GM20431 (cell line): ENCODE data around the gene VIT.

Experiments
- in situ Hi-C: fragments of 300-500 bp; cut with MseI, MboI; formaldehyde crosslinking; loops from one replicate; pipeline ENCODE4 v1.15.0; 2020; ENCODE audit warnings: low sequenced_read_pairs; ENCODE audit not compliant: unreplicated experiment

Gene VIT

DNA sequence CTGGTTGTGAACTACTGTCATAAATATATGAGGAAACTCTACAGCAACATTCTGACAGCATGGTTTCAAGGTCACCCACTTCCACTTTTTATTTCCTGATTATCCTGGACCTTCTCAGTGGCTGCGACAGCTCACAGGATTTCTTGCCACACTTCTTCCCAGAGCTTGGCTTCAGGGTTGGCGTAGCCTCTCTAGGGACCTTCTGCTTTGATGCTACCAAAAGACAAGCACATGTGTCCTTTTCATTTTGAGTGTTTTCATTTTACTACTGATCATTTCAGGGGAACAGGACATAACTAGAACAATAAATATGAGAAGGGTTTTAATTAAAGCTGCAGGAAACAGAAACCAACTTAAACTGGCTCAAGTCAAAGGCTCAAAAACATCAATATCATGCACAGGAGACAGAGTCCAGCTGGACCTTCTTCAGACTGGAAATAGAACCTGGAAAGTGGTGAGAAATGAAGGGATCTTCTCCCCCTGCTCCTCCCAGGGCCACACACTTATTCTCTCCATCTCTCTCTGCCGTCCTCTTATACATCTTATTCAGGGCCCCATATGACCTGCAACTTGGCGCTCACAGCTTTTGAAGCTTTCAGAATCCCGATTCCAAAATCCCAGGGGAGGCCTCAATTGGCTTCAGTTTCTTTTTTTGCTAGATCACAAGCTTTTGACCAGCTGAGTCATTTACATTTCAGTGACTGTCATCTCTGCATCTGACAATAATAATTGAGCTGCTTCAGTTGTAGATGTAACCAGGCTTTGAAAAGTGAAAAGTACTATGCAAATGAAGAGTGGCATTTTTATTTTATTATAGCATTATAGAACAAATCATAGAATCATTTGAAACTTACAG, 9.7 kb downstream of the VIT start:
- in situ Hi-C loops, result no loop called here

DNA sequence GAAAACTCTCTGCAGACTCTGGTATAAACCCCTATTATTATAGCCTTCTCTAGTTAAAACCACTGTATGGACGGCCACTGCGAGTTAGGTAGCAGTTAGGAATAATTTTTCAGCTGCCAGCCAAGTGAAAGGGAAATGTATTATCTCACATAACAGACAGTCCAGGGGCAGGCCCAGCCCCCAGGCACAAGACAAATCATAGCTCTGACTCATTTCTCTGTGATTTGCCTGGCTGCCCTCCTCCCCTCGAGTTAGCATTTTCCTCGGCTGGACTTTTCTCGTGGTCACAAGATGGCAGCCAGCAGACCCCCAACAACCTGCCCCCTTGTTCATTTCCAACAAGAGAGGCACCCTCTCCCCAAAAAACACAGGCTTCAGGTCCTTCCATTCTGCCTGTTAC, 10.5 kb downstream of the VIT start:
- in situ Hi-C loops, result no loop called here

DNA sequence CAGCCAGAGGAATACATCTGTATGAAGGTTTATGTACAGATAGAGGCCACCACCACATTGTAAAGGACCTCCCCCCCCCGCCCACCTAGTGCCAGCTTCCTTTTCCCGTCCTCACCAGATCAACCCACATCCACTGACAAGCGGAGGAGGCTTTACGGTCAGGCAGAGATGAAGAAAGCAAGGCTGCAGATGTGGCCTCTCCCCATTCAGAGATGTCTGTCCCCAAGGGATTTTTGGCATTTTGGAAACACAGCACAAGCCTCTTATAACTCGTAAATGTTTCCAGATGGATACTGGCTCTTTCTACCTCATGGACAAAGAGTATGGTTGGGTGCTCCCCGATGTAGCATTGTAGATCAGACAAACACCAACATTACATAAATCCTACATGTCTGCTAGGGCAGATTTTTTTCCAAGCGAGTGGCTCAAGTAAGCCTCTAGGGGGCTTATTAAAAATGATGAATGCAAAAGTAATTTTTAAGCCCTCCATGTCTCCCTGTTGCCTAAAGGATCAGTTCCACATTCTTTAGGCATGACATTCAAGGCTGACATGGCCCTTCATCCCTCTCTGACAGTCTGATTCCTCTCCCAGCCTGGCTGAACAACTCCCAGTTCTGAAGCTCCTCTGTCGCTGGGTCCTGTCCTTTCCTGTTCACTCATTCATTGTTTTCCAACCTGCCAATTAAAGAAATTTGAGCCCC, 11.7 kb downstream of the VIT start:
- in situ Hi-C loops, result no loop called here

DNA sequence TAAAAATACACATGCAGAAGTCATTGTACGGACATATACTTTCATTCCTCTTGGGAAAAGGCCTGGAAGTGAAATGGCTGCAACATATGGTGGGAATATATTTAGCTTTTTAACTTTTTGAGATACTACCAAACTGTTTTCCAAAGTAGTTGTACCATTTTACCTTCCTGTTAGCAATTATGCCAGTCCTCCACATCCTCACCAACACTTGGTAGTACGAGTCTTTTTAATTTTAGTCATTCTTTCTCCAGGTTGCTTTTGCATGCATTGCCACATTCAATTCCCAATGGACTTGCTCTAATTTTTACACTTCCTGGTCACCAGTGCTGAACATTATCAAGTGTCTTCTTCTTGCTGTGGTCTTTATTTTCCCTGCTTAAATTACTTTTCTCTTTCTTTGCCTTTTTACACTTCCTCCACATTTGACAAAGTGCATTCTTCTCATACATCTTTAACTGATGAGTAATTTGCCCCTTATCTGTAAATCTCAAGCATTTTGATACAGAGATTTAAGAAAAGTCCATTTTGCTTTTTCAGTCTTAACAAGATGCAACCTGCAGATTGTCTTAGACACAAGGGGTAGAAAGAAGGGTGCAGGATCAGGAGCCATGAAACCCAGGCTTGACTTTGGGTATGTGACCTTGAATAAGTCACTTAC, 14.5 kb downstream of the VIT start:
- in situ Hi-C loops, result no loop called here

DNA sequence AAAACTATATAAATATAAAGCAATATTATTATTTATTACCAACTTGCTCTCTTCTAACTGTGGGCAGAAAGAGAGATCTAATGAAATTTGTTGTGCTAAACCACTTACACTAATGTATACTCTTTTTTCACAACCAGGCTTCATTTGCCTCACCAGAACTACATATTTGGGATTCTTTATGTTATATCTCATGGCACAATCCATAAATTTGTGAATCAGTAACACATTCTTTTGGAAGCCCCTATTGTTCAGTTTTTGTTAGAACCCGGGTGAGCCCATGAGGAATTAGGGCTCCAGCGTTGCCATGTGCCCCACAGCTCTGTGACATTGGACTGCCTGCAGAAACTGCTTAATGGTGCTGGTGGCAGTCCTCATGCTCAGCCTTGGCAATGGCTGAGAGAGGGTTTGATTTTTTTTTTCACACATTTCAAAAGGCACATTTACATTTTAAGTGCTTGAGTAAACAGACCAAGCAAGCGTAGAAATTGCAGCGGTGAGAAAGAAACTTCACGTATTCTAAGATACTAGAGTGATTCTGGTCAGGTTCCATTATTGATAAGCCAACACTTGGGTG, 15.3 kb downstream of the VIT start:
- in situ Hi-C loops, result no loop called here

DNA sequence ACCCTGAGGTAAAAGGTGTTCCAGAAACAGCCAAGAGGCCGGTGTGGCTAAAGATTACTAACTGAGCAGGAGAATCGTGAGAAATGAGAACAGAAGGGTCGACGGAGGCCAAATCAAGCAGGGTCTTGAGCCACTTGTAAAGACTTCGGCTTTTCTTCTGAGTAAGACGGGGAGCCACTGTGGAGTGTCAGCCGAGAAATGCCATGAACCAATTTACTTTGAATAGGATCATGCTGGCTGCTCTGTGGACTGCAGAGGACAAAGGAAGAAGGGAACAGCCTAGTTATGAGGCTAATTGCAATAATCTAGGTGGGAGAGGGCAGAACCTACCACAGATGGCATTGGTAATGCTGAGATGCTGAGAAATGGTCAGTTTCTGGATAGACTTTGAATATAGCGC, 16.8 kb downstream of the VIT start:
- in situ Hi-C loops, result no loop called here

DNA sequence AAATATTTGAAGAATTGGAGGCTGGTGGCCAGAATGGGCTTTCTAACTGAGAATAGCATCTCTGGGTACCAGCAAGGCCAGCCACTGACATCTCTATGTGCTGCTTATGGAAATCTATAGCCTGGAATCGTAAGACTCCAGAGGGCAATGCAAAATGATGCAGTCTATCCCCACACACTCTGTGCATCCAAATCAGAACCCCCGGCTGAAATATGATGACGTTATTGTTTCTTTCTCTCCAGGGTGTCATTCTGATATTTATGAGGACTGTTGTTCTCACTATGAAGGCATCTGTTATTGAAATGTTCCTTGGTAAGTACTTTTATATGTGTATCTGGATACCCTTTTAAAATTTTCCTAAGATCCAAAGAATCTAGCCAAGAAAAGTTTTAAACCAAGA, 19.6 kb downstream of the VIT start:
- in situ Hi-C loops, result no loop called here

DNA sequence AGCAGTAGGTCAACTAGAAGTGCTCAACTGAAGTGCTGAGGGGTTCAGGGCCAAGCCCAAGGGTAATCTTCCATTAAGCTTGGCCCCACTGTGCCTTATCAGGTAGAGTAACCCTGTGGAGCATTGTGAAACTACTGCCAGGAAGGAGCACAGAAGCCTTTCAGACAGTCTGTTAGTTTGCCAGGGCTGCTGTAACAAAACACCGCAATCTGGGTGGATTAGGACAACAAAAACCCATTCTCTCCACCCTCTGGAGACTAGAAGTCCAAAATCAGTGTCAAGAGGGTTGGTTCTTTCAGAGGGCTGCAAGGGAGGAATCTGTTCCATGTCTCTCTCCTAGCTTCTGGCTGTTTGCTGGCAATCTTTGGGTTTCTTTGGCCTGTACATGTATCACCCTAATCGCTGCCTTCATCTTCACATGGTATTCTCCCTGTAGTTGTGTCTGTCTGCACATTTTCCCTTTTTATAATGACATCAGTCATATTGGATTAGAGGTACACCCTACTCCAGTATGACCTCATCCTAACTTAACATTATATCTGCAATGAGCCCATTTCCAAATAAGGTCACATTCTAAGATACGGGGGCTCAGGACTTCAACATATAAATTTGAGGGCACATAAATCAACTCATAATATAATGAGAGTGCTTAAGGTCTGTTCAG, 21.2 kb downstream of the VIT start:
- in situ Hi-C loops, result no loop called here

DNA sequence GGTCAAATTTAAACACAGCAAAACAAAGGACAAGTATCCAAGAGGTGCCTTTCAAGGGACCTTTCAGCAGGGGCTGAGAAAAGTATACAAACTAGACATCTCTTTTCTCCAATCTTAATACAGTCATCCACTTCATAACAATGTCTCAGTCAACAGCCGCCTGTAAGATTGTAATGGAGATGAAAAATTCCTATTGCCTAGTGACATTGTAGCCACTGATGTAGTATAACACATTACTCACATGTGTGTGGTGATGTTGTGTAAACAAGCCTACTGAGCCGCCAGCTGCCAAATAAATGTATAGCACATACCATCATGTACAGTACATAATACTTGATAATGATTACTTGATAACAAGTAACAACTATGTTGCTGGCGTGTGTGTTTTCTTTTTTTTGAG, 31.0 kb downstream of the VIT start:
- in situ Hi-C loops, result no loop called here

DNA sequence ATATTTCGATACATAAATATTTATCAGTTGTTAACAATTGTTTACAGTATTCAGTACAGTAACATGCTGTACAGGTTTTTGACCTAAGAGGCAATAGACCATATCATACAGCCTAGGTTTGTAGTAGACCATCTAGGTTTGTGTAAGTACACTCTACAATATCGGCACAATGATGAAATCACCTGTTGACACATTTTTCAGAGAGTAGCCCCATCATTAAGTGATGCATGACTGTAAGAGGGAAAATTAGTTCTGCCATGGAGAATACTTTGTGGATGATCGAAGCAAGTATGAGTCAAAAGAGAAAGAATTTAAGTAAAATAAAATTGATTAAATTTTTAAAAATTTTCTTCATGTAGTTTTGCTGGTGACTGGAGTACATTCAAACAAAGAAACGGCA, 32.6 kb downstream of the VIT start:
- in situ Hi-C loops, result no loop called here

DNA sequence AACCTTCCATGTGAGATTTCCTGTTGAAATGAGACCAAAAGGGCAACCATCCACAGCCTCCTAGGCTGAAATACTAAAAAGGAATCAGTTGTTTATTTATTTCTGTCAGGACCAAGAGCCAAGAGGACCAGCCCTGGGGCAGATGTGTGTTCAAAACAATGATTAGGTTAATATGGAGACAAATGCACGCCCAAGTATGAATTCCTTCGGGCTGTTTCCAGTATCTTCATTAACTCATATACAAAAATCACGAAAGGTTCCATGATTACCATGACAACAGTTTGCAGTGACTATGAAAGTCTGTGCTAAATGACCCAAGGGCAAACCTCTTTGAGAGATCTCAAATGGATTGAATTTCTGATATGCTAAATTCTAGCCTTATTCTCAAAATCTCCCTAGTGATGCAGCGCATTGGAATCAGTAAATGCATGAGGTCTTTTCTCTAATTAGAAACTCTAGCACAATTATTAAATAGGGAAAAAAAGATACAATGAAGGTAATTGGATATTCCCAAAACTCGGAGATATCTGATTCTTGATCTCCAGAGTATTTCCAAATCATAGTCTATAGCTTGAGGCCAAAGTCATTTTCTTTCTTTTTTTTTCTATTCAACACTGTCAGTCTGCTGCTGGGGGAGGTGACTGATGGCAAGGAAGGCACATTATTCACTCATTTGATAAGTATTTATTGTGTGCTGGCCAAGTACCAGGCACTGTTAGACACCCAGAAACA, 35.6 kb downstream of the VIT start:
- in situ Hi-C loops, result no loop called here

DNA sequence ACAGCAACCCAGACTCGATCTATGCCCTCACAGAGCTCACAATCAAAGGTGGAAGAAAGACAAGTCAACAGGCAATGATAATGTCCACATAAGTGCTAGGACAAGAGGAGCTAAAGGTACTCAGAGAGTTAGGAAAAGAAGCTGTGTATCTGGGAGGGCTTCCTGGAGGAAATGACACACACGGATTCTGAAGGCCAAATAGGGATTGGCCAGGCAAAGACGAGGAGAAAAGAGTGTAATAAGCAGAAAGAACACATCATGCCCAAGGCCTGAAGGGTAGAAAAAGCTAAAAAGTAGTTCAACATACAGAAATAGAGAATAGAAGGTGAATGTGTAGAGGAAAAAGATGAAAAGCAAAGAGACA, 36.1 kb downstream of the VIT start:
- in situ Hi-C loops, result no loop called here

DNA sequence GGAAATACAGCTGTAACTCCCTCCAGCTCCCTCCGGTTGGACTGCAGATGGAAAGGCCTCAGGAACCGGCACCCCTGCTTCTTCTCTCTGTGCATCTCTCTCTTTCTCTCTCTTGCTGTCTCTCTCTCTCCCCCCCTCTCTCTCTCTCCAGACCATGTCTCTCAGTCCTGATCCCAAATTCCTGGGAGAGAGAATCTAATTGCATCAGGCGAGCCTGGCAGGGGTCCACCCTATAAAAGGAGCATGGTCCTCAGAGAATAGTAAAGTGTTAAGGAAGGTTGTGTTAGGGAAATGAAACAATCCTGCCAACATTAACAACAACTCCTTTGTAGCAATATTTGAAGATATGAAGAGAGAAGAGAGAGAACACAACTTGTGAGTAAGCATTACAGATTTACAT, 36.7 kb downstream of the VIT start:
- in situ Hi-C loops, result no loop called here

DNA sequence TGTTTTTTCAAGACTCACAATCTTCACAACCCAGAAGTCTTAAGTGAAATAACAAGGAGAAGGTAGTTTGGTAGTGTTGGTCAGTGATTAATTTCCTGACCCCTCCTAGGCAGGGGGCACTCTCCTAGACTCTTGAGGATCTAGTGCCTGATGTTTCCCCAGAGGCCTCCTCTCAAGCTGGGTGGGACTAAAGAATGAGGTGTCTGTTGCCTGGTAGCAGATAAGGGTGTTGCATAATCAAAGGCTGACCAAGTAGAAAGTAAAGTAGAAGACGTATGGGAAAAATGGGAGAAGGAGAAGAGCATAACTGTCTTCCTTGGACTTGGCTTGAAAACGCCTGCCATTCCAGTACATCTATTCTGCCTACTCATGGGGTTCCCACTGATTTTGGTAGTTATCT, 37.8 kb downstream of the VIT start:
- in situ Hi-C loops, result no loop called here

DNA sequence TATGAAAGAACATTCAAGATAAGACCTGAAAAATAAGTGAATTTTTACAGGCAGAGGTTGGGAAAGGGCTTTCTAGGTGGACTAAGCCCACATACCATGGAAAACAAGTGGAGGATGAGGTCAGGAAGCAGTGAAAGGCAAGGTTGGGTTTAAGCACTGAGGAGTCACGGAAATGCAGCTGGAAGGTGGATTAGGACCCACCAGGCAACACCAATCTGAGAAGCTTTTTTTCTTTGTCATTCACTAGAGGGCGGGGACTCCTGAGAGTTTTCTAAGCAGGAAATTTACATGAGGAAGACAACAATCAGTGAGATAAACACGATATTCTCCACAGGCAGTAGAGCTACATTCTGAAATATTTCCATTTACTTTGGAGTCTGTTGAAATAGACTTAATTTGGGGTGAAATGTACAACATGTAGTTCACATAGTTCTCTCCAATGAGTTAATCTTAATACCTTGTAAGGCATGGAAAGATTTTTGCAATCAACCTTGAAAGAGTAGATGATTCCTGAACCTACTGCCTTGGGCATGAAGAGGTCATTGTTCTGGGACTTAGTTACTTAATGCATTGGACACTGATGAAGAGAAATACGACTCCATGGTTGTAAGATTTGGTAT, 40.7 kb downstream of the VIT start:
- in situ Hi-C loops, result no loop called here

DNA sequence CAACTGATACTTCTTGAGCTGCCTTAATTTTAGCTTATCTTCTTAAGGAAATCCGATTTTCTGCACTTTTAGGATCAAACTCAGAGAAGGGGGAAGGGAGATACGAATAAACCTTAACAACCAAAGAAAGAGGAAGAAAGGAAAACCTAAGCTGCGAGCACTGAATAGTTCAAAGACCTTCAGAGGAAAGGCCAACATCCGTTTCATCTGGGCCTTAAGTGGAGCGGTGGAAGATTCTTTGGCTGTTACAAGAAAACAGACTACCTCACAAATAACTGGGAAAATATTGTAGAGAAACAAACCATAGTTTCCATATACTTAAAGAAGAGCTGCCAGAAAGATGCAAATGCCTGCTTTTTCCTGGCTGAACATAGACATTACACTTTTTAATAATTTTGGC, 43.6 kb downstream of the VIT start:
- in situ Hi-C loops, result no loop called here

DNA sequence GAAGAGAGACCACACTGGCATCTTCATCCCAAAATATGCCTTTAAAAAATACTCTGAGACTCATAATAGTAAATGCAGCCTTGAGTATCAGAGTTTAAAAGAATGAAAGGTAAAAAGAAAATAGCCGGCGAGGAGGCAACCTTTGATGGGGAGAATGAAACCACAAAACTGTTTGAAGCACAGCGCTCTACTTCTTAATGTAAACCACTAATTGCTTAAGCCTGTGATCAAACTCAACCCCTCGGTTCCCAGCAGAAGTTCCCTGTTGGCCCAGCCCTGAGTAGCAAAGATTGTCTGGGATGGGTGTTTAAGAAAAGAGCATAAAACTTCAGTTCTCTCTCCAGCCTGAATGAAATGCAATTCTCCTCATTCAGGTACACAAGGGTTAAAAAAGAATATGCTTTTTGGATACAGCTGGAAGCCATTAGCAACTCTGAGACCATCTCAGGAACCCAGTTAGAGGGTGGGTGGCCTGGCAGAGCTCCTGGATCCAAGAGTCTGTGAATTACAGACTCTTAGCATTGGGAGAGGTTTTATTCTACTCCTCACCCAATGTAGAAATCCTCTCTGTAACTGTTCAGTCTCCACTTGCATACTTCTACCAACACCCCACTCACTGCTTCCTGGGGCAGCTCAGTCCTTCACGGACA, 44.8 kb downstream of the VIT start:
- in situ Hi-C loops, result no loop called here

DNA sequence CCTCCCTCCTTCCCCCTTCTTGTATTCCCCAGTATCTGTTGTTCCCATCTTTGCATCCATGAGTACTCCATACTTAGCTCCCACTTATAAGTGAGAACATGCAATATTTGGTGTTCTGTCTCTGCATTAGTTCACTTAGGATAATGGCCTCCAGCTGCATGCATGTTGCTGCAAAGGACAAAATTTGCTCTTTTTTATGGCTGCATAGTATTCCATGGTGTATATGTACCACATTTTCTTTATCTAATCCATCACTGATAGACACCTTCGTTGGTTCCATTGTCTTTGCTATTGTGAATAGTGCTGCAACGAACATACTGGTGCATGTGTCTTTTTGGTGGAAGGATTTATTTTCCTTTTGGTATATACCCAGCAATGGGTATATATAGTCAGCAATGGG, 47.4 kb downstream of the VIT start:
- in situ Hi-C loops, result no loop called here

DNA sequence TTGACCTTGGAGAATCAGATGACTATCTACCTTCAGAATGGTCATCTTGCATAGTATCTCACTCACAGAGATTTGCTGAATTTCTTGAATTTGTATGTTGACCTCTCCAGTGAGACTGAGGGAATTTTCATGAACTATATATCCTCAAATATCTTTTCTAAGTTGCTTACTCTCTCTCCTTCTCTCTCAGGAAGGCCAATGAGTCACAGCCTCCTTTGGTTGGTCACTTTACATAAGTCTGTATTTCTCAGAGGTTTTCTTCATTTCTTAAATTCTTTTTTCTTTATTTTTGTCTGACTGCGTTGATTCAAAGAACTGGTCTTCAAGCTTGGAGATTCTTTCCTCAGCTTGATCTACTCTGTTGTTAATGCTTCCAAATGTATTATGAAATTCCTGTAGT, 51.7 kb downstream of the VIT start:
- in situ Hi-C loops, result no loop called here
